CD4-positive, CD25-positive, alpha-beta regulatory T cell (primary cell): ENCODE data around the gene TSPEAR. TPM values are rescaled to one million over a fixed set of nuclear protein-coding genes. Genes with fewer than 3 reads are reported as not detected.
"Not testable (repeated sequence)": the region's sequence is repeated elsewhere in the genome, so short reads cannot be mapped to it uniquely, and the experiment has no call there.

Source experiments
- ATAC-seq, 2 donors: fragments of 150-1000 bp; cut with Tn5 transposase; one replicate each; pipeline ENCODE4 v1.10.0; 2021; ENCODE audit warnings: low read depth in 2 of 2, moderate number of reproducible peaks in 2 of 2, moderate library complexity in 1 of 2
- DNase-seq, 3 donors: peaks; one replicate each; pipeline versions ENCODE4 v3.0.0 to v3.0.0-alpha.2; 2012 to 2022; ENCODE audit warnings: mixed read lengths in 1 of 3
- H3K27ac ChIP-seq: one replicate; pipeline ENCODE4 v1.7.0; 2013; ENCODE audit warnings: mild to moderate bottlenecking, low read length; ENCODE audit not compliant: insufficient read depth, poor library complexity, severe bottlenecking
- H3K27me3 ChIP-seq: one replicate; pipeline ENCODE4 v1.7.0; 2013; ENCODE audit warnings: low read length; ENCODE audit not compliant: control insufficient read depth, insufficient read depth
- H3K36me3 ChIP-seq: one replicate; pipeline ENCODE4 v1.7.0; 2013; ENCODE audit warnings: mild to moderate bottlenecking, low read length, moderate library complexity; ENCODE audit not compliant: control insufficient read depth, insufficient read depth
- H3K4me1 ChIP-seq: 2 replicates; pipeline ENCODE4 v1.7.0; 2013; ENCODE audit warnings: mild to moderate bottlenecking, low read length; ENCODE audit not compliant: insufficient read depth, control insufficient read depth, poor library complexity, severe bottlenecking
- H3K4me3 ChIP-seq: one replicate; pipeline ENCODE4 v1.7.0; 2013; ENCODE audit warnings: low read depth, mild to moderate bottlenecking, low read length, moderate library complexity
- H3K9me3 ChIP-seq, 2 experiments: 1 replicate in 1 of 2; 2 replicates in 1 of 2; pipeline ENCODE4 v1.7.0; 2013; ENCODE audit warnings: low read length in 2 of 2, mild to moderate bottlenecking in 1 of 2, moderate library complexity in 1 of 2; ENCODE audit not compliant: control insufficient read depth in 2 of 2
- H3K27ac Mint-ChIP-seq, 3 donors: one replicate each; pipeline ENCODE4 v1.8.0; 2020 to 2022; ENCODE audit warnings: mild to moderate bottlenecking in 3 of 3, mixed read lengths in 3 of 3, moderate library complexity in 2 of 3
- H3K27me3 Mint-ChIP-seq: one replicate; pipeline ENCODE4 v1.8.0; 2022; ENCODE audit warnings: mild to moderate bottlenecking, mixed read lengths
- H3K36me3 Mint-ChIP-seq: one replicate; pipeline ENCODE4 v1.8.0; 2020; ENCODE audit warnings: mixed read lengths
- H3K4me1 Mint-ChIP-seq, 4 donors: one replicate each; pipeline ENCODE4 v1.8.0; 2020 to 2022; ENCODE audit warnings: mixed read lengths in 4 of 4, mild to moderate bottlenecking in 1 of 4
- H3K4me3 Mint-ChIP-seq, 4 donors: one replicate each; pipeline ENCODE4 v1.8.0; 2020 to 2022; ENCODE audit warnings: mild to moderate bottlenecking in 4 of 4, mixed read lengths in 4 of 4, moderate library complexity in 3 of 4
- H3K9me3 Mint-ChIP-seq, 7 donors: one replicate each; pipeline ENCODE4 v1.8.0; 2020 to 2022; ENCODE audit warnings: mixed read lengths in 7 of 7, mild to moderate bottlenecking in 3 of 7, moderate library complexity in 2 of 7
- polyA plus RNA-seq, 4 donors: library from polyadenylated mRNA; unstranded; fragments of 300-500 nt; fragmentation: Illumina TruSeq; gene quantifications; one replicate each; pipeline ENCODE4 v1.2.3, GENCODE V29; 2021
- total RNA-seq: library from RNA; stranded (reverse); gene quantifications from one replicate; pipeline ENCODE4 v1.2.3, GENCODE V29; 2022

Gene TSPEAR
- total and polyA plus RNA-seq, 5 donors from 2014 or later: 0.05 TPM; not detected in 4

DNA sequence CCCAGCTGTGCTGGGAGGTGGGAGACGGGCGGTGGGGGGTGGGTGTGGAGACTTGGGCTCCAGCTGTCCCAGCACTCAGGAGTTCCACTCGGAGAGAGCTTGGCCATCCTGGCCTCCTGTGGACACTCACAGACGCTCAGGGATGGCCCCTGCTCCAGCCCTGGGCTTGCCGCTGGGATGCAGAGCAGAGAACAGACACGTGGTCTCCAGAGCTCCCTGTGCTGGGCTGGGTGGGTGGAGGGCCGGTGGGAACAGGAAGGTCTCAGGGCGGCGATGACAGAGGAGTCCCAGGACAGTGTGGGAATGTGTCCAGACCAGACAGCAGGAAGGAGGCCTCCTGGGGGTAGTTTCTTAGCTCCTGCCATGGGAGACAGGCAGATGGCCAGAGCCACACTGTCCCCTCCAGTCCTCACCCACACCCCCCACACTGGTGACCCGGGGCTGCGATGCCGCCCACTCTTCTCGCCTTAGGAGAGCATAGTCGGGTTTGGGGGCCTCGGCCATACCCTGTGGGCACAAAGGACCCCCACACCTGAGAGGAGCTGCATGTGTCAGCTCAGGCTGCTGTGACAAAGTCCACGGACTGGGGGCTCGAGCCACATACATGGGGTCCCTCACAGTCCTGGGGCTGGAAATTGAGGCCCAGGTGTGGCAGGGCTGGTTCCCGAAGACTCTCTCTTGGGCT is 82.5 kb downstream of the TSPEAR start:
- Histone ChIP-seq H3K4me3 (no peak overlapping the region), H3K27me3 (no peaks in the 10 kb centered on the region), H3K27ac (no peak overlapping the region), H3K36me3 (no peaks in the 10 kb centered on the region), H3K4me1 (peaks cover 17% of the 10 kb centered on the region), H3K9me3 (peaks cover 27 to 47% of the 10 kb centered on the region in 2 experiments)
- Mint-ChIP-seq H3K27me3 (peaks cover 18% of the 10 kb centered on the region), H3K36me3 (no peaks in the 10 kb centered on the region), H3K27ac (no peak overlapping the region), H3K4me1 (peaks cover 5 to 29% (median 11%) of the 10 kb centered on the region in 4 donors), H3K9me3 (peaks cover 5 to 44% (median 28%) of the 10 kb centered on the region in 7 donors), H3K4me3 (peak overlapping the region in 1 of 4 donors; percentile 24)
- DNase-seq (no peak), ATAC-seq (no peak)

GRCh38 chr21:44627831-44628233 is 83.5 kb downstream of the TSPEAR start:
- ATAC-seq, DNase-seq, H3K27me3 Mint-ChIP-seq, H3K4me3 ChIP-seq, H3K4me3 Mint-ChIP-seq, H3K27me3 ChIP-seq, H3K36me3 ChIP-seq, H3K27ac ChIP-seq, H3K36me3 Mint-ChIP-seq: not testable (repeated sequence)
- Histone ChIP-seq H3K9me3 (peaks cover 34 to 52% of the 10 kb centered on the region in 2 experiments), H3K4me1 (peaks cover 17% of the 10 kb centered on the region)
- H3K27ac Mint-ChIP-seq: peak overlapping the region in 1 of 3 donors; percentile 75
- H3K4me1 Mint-ChIP-seq: peaks cover 5 to 29% (median 12%) of the 10 kb centered on the region in 4 donors
- H3K9me3 Mint-ChIP-seq: peaks cover 1 to 45% (median 30%) of the 10 kb centered on the region in 7 donors

- Mint-ChIP-seq H3K27ac (peak overlapping the region in 2 of 3 donors; percentile 66 to 75), H3K4me1 (peaks cover 5 to 29% (median 12%) of the 10 kb centered on the region in 4 donors), H3K9me3 (peaks cover 1 to 46% (median 34%) of the 10 kb centered on the region in 7 donors), H3K36me3 (peaks cover 14% of the 10 kb centered on the region)
- H3K4me3 Mint-ChIP-seq, ATAC-seq, DNase-seq, H3K36me3 ChIP-seq, H3K4me3 ChIP-seq, H3K27ac ChIP-seq, H3K27me3 ChIP-seq, H3K27me3 Mint-ChIP-seq: not testable (repeated sequence)
- H3K9me3 ChIP-seq: peaks cover 33 to 49% of the 10 kb centered on the region in 2 experiments
- H3K4me1 ChIP-seq: peaks cover 17% of the 10 kb centered on the region
Observed at GRCh38 chr21:44627181-44627822, 84.1 kb downstream of the TSPEAR start.

GRCh38 chr21:44626673-44627143 is 84.7 kb downstream of the TSPEAR start, which contains the start of gene KRTAP10-9:
KRTAP10-9 (plus strand) TSS chr21:44627093; CDS start chr21:44627172, 79 bp downstream.
- Mint-ChIP-seq H3K27me3 (peaks cover 10% of the 10 kb centered on the region), H3K4me1 (peaks cover 5 to 29% (median 12%) of the 10 kb centered on the region in 4 donors), H3K9me3 (peaks cover 3 to 42% (median 31%) of the 10 kb centered on the region in 7 donors), H3K36me3 (peaks cover 16% of the 10 kb centered on the region), H3K27ac (peak within 1 kb of the TSS in 2 of 3 donors; percentile 66 to 75), H3K4me3 (no peak within 1 kb of the TSS)
- ATAC-seq (no peak), DNase-seq (no peak)
- Histone ChIP-seq H3K4me3 (no peak within 1 kb of the TSS), H3K9me3 (peaks cover 27 to 43% of the 10 kb centered on the region in 2 experiments), H3K27me3 (no peaks in the 10 kb centered on the region), H3K36me3 (no peaks in the 10 kb centered on the region), H3K27ac (no peak within 1 kb of the TSS), H3K4me1 (peaks cover 17% of the 10 kb centered on the region)

- Mint-ChIP-seq H3K27me3 (peaks cover 9% of the 10 kb centered on the region), H3K36me3 (peaks cover 16% of the 10 kb centered on the region), H3K4me1 (peaks cover 5 to 29% (median 12%) of the 10 kb centered on the region in 4 donors), H3K27ac (no peak overlapping the region), H3K4me3 (no peak overlapping the region), H3K9me3 (peaks cover 3 to 39% (median 31%) of the 10 kb centered on the region in 7 donors)
- Histone ChIP-seq H3K36me3 (no peaks in the 10 kb centered on the region), H3K9me3 (peaks cover 24 to 38% of the 10 kb centered on the region in 2 experiments), H3K4me1 (peaks cover 17% of the 10 kb centered on the region), H3K27me3 (no peaks in the 10 kb centered on the region), H3K27ac (no peak overlapping the region), H3K4me3 (no peak overlapping the region)
- DNase-seq (no peak), ATAC-seq (no peak)
Observed at GRCh38 chr21:44626262-44626661, 85.1 kb downstream of the TSPEAR start.

- no peaks in the 10 kb centered on the region for H3K36me3 ChIP-seq
- H3K4me1 ChIP-seq: peaks cover 17% of the 10 kb centered on the region
- peaks cover 5% of the 10 kb centered on the region for H3K27me3 Mint-ChIP-seq
- H3K27ac Mint-ChIP-seq: no peak overlapping the region
- H3K9me3 ChIP-seq: peaks cover 21 to 33% of the 10 kb centered on the region in 2 experiments
- H3K27ac ChIP-seq: no peak overlapping the region
- no peak overlapping the region for H3K4me3 ChIP-seq
- H3K4me3 Mint-ChIP-seq: no peak overlapping the region
- no peaks in the 10 kb centered on the region for H3K27me3 ChIP-seq
- ATAC-seq (no peak), DNase-seq (no peak)
- peaks cover 5 to 25% (median 8%) of the 10 kb centered on the region in 4 donors for H3K4me1 Mint-ChIP-seq
- H3K36me3 Mint-ChIP-seq: peaks cover 16% of the 10 kb centered on the region
- H3K9me3 Mint-ChIP-seq: peaks cover 5 to 34% (median 27%) of the 10 kb centered on the region in 7 donors
Observed at GRCh38 chr21:44625756-44626155, 85.6 kb downstream of the TSPEAR start.

DNA sequence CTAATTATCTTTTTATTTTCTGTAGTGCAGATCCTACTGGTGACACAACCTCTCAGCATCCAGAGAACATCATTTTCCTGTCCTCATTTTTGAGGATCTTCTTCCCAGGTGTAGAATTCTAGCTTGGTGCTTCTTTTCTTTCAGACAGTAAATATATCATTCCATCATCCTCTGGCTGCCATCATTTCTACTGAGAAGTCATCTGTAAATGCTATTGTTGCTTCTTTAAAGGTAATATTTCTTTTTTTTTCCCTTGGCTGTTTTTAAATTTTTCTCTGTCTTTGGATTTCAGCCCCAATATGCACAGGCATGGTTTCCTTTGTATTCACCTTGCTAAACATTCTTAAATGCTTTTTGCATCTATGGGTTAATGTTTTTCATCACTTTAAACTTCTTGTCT is 87.8 kb downstream of the TSPEAR start:
- peaks cover 15 to 27% (median 19%) of the 10 kb centered on the region in 4 donors for H3K4me1 Mint-ChIP-seq
- H3K36me3 Mint-ChIP-seq: peaks cover 20% of the 10 kb centered on the region
- Histone ChIP-seq H3K4me3 (no peak overlapping the region), H3K27ac (no peak overlapping the region), H3K27me3 (no peaks in the 10 kb centered on the region), H3K36me3 (no peaks in the 10 kb centered on the region), H3K4me1 (peaks cover 11% of the 10 kb centered on the region), H3K9me3 (peaks cover 25 to 28% of the 10 kb centered on the region in 2 experiments)
- H3K27ac Mint-ChIP-seq: no peak overlapping the region
- ATAC-seq (no peak), DNase-seq (no peak)
- H3K4me3 Mint-ChIP-seq: no peak overlapping the region
- peaks cover 5 to 45% (median 30%) of the 10 kb centered on the region in 7 donors for H3K9me3 Mint-ChIP-seq
- H3K27me3 Mint-ChIP-seq: peaks cover 5% of the 10 kb centered on the region
